GM23248 (cell line): ENCODE results near the gene PPFIA2.

Experiments
- EZH2 ChIP-seq: fragments of 200-600 bp; sonication (generic); IDR thresholded peaks from 2 replicates; pipeline ENCODE4 v1.6.1; 2018; ENCODE audit warnings: antibody characterized with exemption, mild to moderate bottlenecking; ENCODE audit not compliant: insufficient read depth, poor library complexity, severe bottlenecking
- EZH2phosphoT487 ChIP-seq: fragments of 200-600 bp; sonication (generic); IDR thresholded peaks from 2 replicates; pipeline ENCODE4 v1.6.1; 2018; ENCODE audit warnings: antibody characterized with exemption, moderate library complexity, mild to moderate bottlenecking, low read depth; ENCODE audit not compliant: insufficient read depth

DNA sequence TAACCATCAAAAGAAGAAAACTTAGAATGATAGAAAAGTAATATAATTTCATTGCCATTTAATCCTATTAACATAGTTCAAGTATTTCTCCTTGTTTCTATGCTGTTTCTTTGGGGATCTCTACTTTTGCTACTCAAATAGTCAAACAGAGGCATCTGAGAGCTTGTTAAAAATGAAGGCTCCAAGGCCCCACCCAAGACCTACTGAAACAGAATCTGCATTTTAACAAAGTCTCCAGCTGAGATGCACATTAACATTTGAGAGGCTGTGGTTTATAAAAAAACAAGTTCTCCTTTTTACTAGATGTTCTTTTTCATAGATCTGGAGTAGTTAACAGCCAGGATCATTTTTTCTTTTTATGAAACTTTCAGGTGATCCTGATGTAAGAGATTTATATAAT, 31.8 kb downstream of the PPFIA2 start:
- TF ChIP-seq EZH2: no peak
- TF ChIP-seq EZH2phosphoT487: no peak
